Spinal cord (tissue), 10 donors: ENCODE data around the gene TMEM236. TPM values are rescaled to one million over a fixed set of nuclear protein-coding genes. Genes with fewer than 3 reads are reported as not detected.

Experiments
- DNase-seq, 6 donors: peaks; one replicate each; pipeline versions ENCODE4 v3.0.0 to v3.0.0-alpha.2; 2013 to 2015; ENCODE audit warnings: low spot score in 6 of 6, low read depth in 4 of 6
- H3K27ac ChIP-seq: one replicate; pipeline ENCODE4 v1.5.1; 2013; ENCODE audit warnings: low read depth, low read length, control low read depth
- H3K27me3 ChIP-seq: one replicate; pipeline ENCODE4 v1.6.1; 2013; ENCODE audit warnings: low read length; ENCODE audit not compliant: control insufficient read depth, insufficient read depth
- H3K36me3 ChIP-seq: one replicate; pipeline ENCODE4 v1.6.1; 2013; ENCODE audit warnings: low read length; ENCODE audit not compliant: control insufficient read depth, insufficient read depth
- H3K4me1 ChIP-seq: one replicate; pipeline ENCODE4 v1.6.1; 2013; ENCODE audit warnings: low read length; ENCODE audit not compliant: control insufficient read depth, insufficient read depth
- H3K4me3 ChIP-seq: one replicate; pipeline ENCODE4 v1.5.1; 2013; ENCODE audit warnings: low read depth, low read length, control low read depth
- H3K9me3 ChIP-seq: one replicate; pipeline ENCODE4 v1.6.1; 2013; ENCODE audit warnings: low read length; ENCODE audit not compliant: control insufficient read depth, insufficient read depth
- WGBS: methylation state at CpG from one replicate; pipeline ENCODE4 v1.1.5; 2013; ENCODE audit warnings: missing lambda C conversion rate; ENCODE audit not compliant: insufficient coverage; 5-methylcytosine and 5-hydroxymethylcytosine counted together
- polyA plus RNA-seq, 2 donors: library from polyadenylated mRNA; unstranded; fragments of 120-200 nt; gene quantifications; one replicate each; pipeline ENCODE4 v1.2.1, GENCODE V29; 2013; ENCODE audit not compliant: insufficient read length in 2 of 2
- total RNA-seq, 2 donors: library from RNA; depleted of rRNA in 1 of 2; stranded (reverse); fragments of 120-200 nt in 1 of 2; fragments of >200 nt in 1 of 2; gene quantifications; one replicate each; pipeline versions ENCODE4 v1.2.3 to v1.2.4, GENCODE V29; 2013 to 2014
- donor health status: healthy.

Gene TMEM236
- total and polyA plus RNA-seq, 4 donors, result 0.24 to 0.50 (median 0.36) TPM

- no peaks in the 10 kb centered on the region for H3K27me3 ChIP-seq
- H3K36me3 ChIP-seq, result no peaks in the 10 kb centered on the region
- no peaks in the 10 kb centered on the region for H3K9me3 ChIP-seq
- DNase-seq, result no peak
- no CpG with 5 or more reads among the region's 4 CpGs for WGBS
- H3K27ac ChIP-seq, result no peak overlapping the region
- no peaks in the 10 kb centered on the region for H3K4me1 ChIP-seq
- no peak overlapping the region for H3K4me3 ChIP-seq
Observed at GRCh38 chr10:17811146-17811865, 59.3 kb downstream of the TMEM236 start.

- Histone ChIP-seq H3K27me3 (no peaks in the 10 kb centered on the region), H3K4me3 (no peak overlapping the region)
- 94% methylated on average over 3 of the region's 5 CpGs for WGBS
Observed at GRCh38 chr10:17814973-17815372, 63.0 kb downstream of the TMEM236 start.

GRCh38 chr10:17816199-17816598 is 64.2 kb downstream of the TMEM236 start:
- no peak overlapping the region for H3K27ac ChIP-seq
- 95% methylated on average over 7 of the region's 7 CpGs for WGBS
- no peaks in the 10 kb centered on the region for H3K4me1 ChIP-seq
- H3K9me3 ChIP-seq, result no peaks in the 10 kb centered on the region
- H3K27me3 ChIP-seq, result no peaks in the 10 kb centered on the region
- DNase-seq, result no peak
- H3K36me3 ChIP-seq, result no peaks in the 10 kb centered on the region
- no peak overlapping the region for H3K4me3 ChIP-seq

More at GRCh38 chr10:17814973-17815372, 63.0 kb downstream of the TMEM236 start:
- Histone ChIP-seq H3K36me3 (no peaks in the 10 kb centered on the region), H3K27ac (no peak overlapping the region), H3K4me1 (no peaks in the 10 kb centered on the region), H3K9me3 (no peaks in the 10 kb centered on the region)
- DNase-seq, result no peak

- Histone ChIP-seq H3K36me3 (no peaks in the 10 kb centered on the region), H3K27me3 (no peaks in the 10 kb centered on the region), H3K27ac (no peak overlapping the region), H3K4me1 (no peaks in the 10 kb centered on the region), H3K9me3 (no peaks in the 10 kb centered on the region), H3K4me3 (no peak overlapping the region)
- no peak for DNase-seq
- 71% methylated on average over 1 of the region's 1 CpG for WGBS
Observed at GRCh38 chr10:17817316-17817715, 65.3 kb downstream of the TMEM236 start.

GRCh38 chr10:17817790-17818189 is 65.8 kb downstream of the TMEM236 start:
- H3K4me1 ChIP-seq, result no peaks in the 10 kb centered on the region
- no peak overlapping the region for H3K27ac ChIP-seq
- H3K4me3 ChIP-seq, result no peak overlapping the region
- H3K9me3 ChIP-seq, result no peaks in the 10 kb centered on the region
- H3K36me3 ChIP-seq, result no peaks in the 10 kb centered on the region
- DNase-seq, result peak in 1 of 6 donors; percentile 25
- no CpG with 5 or more reads among the region's 3 CpGs for WGBS
- H3K27me3 ChIP-seq, result no peaks in the 10 kb centered on the region

- Histone ChIP-seq H3K27me3 (no peaks in the 10 kb centered on the region), H3K9me3 (no peaks in the 10 kb centered on the region), H3K27ac (no peak overlapping the region), H3K4me3 (no peak overlapping the region), H3K36me3 (no peaks in the 10 kb centered on the region), H3K4me1 (no peaks in the 10 kb centered on the region)
- no CpG with 5 or more reads among the region's 7 CpGs for WGBS
- DNase-seq, result no peak
Observed at GRCh38 chr10:17819836-17820235, 67.8 kb downstream of the TMEM236 start.

GRCh38 chr10:17820943-17821342 is 68.9 kb downstream of the TMEM236 start:
- Histone ChIP-seq H3K27me3 (no peaks in the 10 kb centered on the region), H3K27ac (no peak overlapping the region), H3K36me3 (no peaks in the 10 kb centered on the region), H3K9me3 (no peaks in the 10 kb centered on the region), H3K4me3 (no peak overlapping the region), H3K4me1 (no peaks in the 10 kb centered on the region)
- 100% methylated on average over 1 of the region's 3 CpGs for WGBS
- no peak for DNase-seq

GRCh38 chr10:17821893-17822292 is 69.9 kb downstream of the TMEM236 start:
- H3K4me3 ChIP-seq, result no peak overlapping the region
- H3K9me3 ChIP-seq, result no peaks in the 10 kb centered on the region
- no peaks in the 10 kb centered on the region for H3K36me3 ChIP-seq
- no CpG with 5 or more reads among the region's 1 CpG for WGBS
- no peaks in the 10 kb centered on the region for H3K27me3 ChIP-seq
- no peak overlapping the region for H3K27ac ChIP-seq
- H3K4me1 ChIP-seq, result no peaks in the 10 kb centered on the region
- no peak for DNase-seq

GRCh38 chr10:17831341-17831740 is 79.3 kb downstream of the TMEM236 start:
- no peaks in the 10 kb centered on the region for H3K4me1 ChIP-seq
- no peaks in the 10 kb centered on the region for H3K36me3 ChIP-seq
- H3K27me3 ChIP-seq, result no peaks in the 10 kb centered on the region
- H3K4me3 ChIP-seq, result no peak overlapping the region
- H3K9me3 ChIP-seq, result no peaks in the 10 kb centered on the region
- H3K27ac ChIP-seq, result no peak overlapping the region
- DNase-seq, result no peak
- WGBS, result no CpG with 5 or more reads among the region's 1 CpG

GRCh38 chr10:17831896-17832295 is 79.9 kb downstream of the TMEM236 start:
- Histone ChIP-seq H3K9me3 (no peaks in the 10 kb centered on the region), H3K4me3 (no peak overlapping the region), H3K36me3 (no peaks in the 10 kb centered on the region), H3K27ac (no peak overlapping the region), H3K4me1 (no peaks in the 10 kb centered on the region), H3K27me3 (no peaks in the 10 kb centered on the region)
- DNase-seq, result no peak
- 83% methylated on average over 3 of the region's 6 CpGs for WGBS
